HG03378 (cell line): ENCODE measurements around the gene BRSK2.

ENCODE experiments used
- ATAC-seq: cut with Tn5 transposase; IDR thresholded peaks from one replicate; pipeline ENCODE4 v1.9.1; 2021; ENCODE audit warnings: mild to moderate bottlenecking, moderate library complexity; ENCODE audit not compliant: unreplicated experiment

The BRSK2 gene

DNA sequence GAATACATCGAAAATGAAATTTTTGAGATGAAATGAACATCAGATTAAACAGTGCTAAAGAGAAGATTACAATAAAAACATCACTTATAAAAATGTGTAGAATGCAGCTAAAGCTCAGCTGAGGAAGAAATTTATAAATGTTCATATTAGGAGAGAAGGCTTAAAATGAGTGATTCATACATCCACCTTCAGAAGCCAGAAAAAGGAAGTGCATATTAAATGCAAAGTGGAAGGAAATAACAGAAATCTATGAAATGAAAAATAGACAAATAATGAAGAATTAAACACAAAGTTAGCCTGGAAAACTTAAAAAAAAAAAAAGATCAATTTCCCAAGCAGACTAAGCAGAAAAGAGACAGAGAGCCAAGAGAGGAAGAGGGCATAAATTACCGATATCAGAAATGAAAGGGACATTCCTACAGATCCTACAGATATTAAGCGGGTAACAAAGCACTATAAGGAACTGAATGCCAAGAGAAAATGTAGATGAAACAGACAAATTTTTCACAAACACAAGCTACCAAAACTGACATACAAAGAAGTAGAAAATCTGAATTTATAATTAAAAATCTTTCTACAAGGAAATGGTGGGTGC is 104.0 kb downstream of the BRSK2 start:
- ATAC-seq = no peak

DNA sequence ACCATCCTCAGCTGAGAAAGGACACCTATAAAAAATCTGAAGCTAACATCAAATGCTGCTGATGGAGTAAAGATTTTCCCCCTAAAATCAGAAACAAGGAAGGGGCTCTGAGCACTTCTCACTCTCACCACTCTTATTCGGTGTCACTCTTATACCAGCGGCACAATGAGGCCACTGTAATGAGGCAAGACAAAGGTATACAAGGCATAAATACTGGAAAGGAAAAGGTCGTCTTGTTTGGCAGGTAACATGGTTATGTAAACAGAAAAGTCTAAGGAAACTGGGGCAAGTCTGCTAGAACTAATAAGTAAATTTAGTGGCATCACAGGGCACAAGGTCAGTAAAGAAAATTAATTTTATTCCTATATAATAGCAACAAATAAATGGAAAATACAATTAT is 104.9 kb downstream of the BRSK2 start:
- ATAC-seq = no peak

DNA sequence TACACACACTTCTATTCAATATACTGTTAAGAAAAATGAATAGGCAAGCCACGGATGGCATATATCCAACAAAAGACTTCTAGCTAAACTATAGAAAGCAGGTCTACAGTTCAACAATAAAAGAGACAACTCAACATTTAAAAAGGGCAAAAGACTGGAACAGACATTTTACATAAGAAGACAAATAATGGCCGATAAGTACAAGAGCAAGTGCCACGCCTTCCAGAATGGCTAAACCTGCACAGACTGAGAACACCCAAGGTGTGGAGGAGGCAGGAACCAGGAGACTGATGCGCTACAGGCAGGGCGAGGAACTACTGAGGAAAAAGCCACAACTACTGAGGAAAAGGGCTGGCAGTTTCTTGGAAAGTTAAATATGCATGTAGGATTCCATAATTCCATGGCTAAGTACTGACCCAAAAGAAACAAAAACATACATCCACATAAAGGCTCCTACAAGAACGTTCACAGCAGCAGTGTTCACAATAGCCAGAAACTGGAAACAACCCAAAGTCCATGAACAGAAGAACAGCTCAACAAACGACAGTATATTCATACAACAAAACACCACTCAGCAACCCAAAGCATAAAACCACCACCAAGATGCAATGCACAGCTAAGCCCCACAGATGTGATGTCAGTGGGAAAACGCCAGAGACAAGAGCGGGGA is 106.5 kb downstream of the BRSK2 start:
- ATAC-seq = no peak

DNA sequence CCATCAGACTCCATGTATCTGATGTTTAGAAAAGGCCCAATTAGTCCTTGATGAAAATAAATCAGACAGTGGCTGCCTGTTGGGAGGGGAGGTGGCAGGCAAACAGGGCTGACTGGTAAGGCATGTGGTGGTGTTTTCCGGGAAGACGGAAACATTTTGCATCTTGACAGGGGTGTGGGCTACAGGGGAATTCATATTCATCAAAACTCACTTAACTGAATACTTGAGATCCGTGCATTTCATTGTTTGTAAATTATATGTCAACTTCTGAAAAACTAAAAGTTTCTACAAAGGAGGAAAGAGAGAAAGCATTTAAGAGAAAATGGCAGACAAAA is 107.0 kb downstream of the BRSK2 start:
- no peak for ATAC-seq

DNA sequence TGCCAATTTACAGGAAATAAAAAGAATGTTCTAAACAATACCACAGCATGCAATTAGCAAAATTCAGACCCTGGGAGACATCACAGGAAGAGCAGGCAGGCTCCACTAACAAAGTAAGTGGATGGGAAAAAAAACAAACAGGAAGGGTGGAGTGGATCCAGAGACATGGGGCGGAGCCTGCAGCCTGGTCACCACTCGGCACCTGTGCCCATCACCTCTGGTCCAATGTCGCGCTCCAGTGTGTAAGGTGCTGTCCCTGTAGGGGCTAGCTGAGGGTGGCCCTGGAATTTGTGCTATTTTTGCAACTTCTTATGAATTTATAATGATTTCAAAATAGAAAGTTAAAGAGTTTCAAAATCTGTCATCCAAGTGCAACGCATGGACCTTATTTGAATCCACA is 107.9 kb downstream of the BRSK2 start:
- no peak for ATAC-seq

DNA sequence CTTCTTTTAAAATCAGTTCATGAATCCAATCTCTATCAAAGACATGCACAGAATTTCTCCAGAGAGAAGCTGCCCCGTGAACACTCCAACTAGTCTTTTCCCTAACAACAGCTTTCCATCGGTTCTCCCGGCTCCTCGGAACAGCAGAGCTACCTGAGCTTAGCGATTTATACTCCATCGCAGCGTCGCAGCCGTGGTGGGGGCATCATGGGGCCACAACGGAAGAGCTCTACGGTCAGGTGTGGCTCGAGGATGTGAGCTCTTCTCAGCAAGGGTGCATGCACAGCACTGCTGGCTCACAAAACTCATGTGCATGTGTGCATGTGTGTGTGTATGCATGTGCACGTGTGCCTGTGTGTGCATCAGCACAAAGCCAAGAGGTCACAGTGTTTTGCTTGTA is 108.5 kb downstream of the BRSK2 start:
- no peak for ATAC-seq

DNA sequence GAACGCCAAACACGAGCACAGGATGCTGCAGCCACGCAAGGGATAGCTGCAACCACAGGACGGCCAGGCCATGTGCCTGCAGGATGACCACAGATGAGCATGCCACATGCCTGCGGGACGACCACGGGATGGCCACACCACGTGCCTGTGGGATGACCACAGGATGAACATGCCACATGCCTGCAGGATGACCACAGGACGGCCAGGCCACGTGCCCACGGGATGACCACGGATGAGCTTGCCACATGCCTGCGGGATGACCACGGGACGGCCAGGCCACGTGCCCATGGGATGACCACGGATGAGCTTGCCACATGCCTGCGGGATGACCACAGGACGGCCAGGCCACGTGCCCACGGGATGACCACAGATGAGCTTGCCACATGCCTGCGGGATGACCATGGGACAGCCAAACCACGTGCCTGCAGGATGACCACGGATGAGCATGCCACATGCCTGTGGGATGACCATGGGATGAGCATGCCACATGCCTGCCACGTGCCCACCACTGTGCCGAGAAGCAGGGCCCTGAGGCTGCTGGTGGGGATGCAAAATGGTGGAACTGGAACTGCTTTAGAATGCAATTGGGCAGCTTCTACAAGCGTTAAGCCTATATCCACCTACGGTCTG is 109.6 kb downstream of the BRSK2 start:
- ATAC-seq = no peak

DNA sequence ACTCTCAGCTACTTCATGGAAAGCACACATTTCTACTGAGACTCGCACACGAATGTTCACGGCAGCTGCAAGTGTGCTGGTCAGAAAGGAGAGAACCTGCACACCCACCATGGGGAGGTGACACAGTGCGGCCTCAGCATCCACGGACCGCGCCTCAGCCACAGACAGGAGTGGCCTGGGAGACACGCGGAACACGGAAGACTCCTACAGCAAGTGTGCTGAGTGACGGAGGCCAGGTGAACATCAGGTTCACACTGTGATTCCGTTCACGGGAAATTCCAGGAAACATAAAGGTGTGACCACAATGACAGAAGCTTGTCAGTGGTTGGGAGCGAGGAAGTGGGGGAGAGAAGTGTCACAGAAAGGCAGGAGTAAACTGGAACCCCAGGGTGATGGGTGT is 110.2 kb downstream of the BRSK2 start:
- no peak for ATAC-seq

DNA sequence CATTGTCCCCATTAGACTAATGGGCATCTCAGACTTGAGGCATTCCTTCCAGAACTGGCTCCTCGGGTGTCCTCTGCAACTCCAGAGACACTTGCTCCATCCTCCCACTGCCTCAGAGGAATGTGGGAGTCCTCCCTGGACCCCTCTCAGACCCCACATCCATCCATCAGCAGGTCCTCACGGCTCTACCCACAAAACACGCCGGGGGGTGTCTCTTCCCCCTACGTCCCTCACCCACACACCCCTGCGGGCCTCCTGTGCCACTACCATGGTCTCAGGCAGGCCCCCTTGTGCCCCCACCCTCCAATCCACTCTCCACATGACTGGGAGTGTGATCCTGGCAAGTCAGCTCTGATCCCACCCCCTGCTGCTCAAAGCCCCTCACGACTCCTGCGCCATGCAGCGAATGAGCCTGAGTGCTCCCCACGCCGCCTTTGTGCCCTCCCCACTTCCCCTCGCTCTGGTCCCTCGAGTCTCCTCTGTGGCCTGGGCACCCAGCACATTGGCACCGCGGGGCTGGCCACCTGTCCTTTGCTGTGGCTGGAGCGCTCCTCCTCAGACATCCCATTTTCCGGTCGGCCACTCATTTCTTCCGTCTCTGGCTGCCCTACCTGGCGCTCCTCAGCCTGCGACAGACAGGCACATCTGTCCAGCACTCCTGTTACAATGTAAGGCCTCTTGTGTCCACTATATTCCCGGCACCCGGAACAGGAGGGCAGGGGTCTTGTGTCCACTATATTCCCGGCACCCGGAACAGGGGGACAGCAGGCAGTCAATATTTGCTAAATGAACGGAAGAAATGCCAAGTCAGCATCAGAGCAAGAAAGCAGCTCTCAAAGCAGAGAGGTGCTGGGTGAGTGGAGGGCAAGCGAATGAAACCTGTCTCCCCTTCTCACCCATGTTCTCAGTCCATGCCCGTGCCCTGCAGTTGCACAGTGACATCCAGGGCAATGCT is 111.0 kb downstream of the BRSK2 start:
- ATAC-seq = no peak

DNA sequence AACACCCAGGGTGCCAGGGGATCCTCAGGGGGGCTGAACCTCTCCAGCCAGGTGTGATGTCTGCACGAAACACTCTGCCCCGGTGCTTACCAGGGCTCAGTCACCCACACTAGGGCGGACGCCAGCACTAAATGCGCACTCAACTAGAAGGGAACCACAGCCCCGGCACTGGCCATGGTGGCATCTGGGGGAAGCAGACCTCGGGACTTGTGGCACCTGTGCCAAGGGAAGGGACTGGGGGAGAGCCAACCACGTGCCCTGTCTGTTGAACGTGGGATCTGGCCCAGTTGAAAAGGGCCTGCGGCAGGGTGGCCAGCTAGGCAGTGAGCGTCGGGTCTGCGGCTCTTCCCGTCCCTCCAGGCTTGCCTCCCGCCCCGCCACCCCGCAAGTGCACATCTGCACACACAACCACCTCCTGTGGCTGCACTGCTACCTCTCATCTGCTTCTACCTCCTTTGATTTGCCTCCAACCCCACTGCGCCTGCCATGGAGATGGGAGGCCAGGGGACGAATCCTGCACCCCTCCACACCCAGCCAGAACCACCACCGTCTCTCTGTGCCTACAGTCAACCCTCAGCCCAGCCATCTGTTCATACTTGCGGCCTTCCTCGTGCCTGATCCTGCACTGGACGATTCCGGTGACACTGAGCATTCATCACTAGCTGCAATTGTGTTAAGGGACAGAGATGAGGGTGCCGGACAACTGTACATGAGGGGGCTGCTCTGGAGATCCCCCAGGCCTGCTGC is 111.9 kb downstream of the BRSK2 start:
- no peak for ATAC-seq

DNA sequence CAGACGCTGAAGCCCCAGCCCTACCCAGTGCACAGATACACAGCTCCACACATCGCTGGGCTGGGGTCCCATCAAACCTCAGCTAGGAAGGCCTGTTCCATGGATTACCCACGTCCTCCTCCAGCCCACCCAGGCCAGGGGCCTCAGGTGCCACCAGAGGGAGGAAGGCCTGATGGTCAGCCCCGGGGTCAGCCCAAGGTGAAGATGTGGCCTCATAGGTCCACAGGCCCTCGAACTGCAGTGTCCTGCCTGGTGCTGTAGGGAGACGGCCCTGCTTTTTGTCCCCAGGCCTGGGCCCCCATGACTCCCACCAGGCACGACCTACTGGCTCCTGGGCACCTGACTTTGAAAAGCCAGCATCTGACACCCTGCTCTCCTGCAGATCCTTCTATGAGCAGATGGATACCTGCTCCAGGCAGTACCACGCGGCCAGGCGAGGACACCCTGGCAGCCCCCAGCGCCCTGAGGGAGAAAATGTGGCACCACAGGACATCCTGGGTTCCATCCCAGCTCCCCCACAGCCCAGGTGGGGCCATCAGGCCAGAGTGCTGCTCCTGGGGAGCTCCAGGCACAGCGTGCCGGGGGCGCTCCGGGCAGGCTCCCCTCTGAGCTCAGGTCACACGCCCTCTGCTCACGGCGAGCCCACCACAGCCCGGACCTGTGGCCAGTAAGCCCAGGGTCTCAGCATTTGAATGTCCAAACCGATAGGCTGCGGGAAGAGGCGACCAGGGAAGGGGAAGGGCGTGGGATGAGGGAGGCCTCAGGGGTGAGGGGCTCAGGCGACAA is 112.6 kb downstream of the BRSK2 start:
- no peak for ATAC-seq

DNA sequence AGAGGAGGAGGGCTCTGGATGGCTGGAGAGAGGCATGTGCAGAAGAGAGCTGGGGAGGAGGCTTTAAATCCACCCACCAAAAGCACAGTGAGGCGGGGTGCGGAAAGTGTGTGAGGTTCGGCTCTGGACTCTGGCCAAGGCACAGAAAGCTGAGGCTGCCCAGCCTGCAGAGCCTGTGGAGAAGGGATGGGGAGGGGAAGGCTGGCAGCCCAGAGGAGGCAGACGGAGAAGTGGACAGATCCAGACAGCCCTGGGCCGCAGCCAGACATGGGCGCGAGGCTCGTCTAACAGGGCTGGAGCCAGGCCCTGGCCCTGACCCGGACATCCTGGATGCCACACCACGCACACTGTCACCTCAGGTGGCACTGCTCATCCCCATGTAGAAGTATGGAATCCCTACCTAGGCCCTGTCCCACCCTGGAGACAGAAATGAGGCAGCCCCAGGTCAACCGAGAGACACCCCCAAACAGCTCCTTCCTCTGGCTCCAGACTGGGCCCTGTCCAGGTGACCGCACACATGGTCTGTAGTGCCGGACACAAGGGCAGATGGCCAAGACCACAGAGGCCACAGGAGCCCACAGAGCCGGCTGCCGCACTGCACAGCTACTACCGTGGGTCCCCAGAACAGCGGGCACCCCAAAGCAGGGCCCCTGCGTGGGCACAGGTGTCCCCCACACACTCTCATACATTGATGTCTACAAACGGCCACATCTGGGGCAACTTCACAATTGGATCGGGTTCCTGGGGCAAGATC is 113.4 kb downstream of the BRSK2 start:
- ATAC-seq = no peak

DNA sequence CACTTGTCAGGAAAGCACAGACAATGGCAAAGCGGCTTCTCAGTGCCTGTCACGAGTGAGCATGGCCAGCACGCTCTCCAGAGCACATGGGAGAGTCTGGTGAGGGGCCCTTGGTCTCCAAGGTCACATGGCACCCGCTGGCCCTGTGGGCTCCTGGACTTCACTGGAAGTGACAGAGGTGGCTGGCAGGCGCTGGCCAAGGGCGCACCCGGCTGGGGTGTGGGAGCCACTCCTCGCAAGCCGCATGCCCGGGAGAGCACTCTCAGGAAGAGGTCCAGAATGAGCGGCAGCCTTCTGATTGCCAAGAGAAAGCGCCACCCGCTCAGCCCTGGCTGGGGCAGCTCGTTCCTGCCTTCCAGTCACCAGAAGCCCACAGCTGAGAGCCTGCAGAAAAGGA is 114.0 kb downstream of the BRSK2 start:
- ATAC-seq = no peak

DNA sequence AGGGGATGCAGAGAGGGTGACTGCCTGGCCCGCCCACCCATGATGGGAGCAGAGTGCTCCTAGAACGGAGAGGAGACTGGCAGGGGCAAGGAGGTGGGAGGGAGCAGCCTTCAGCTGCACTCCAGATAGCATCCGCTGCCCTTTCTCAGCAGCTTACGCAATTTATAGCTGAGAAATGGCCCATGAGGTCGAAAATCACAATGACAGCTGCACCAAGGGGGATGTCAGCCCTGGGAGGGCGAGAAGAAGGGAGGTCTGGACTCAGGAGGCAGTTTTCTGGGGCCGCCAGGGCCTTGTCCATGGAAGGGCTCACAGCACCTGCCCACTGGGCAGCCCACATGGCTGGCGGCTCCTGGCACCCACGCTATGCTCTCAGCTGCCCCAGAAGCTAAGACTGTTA is 114.4 kb downstream of the BRSK2 start:
- no peak for ATAC-seq

DNA sequence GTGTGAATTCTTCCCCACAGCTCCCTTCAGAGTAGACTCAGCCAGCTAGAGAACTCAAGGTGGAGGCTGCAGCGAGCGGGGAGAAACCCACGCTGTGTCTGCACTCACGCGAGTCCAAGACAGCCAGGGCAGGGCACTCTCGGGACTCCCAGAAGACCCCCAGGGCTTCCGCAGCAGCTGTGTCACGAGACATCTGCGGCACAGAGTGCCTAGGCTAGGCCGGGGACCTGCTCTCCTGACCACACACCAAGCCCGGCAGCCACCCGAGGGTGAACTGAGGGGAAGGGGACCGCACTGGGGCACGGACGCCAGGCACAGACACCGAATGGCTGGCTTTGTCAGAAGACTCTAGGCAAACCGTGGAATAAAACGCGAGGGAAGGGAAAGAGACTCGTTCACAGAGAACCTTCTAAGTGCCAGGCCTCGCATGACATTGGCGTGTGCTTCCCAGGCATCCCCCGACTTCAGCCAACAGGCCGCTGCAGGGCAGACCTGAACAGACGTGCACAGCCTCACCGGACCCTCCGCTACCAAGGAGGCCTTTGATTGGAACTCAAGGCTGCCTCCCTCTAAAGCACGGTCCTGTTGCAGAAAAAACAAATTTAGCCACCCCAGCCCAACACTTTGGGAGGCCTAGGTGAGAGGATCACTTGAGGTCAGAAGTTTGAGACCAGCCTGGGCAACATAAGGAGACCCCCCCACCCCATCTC is 115.0 kb downstream of the BRSK2 start:
- ATAC-seq = no peak

DNA sequence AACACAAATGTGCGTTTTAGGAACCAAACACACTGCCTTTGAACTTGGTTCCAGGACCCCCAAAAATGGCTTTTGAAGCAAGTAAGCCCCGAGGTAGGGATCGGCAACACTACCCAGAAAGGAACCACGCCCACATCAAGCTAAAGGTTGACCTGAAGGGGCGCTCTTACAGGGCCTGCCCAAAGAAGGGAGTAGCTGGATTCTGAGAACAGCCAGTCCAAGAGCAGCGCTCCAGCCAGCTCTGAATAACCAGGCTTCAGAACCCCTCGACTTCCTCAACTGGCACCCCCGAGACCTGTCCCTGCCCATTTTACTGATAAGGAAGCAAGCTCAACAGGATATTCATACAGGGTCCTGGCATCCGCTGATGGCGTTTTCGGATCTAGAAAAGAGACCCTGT is 115.7 kb downstream of the BRSK2 start:
- no peak for ATAC-seq

DNA sequence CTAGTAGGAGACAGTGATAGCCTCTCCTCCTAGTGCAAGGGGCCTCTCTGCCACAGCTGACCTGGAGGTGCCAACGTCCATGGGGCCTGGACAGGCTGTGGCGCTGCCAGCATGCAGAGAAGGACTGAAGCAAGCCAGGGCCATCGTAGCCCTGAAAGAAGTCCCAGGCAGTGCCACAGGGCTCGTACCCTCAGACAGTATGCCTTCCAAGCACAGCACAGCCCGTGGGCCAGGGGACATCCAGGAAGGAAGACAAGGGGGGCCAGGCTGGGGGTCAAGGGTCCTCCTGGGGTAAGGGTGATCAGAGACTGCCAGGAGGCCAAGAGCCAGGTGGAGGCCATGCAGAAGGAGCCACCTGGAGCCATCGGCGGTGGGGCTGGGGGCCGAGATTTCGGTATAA is 117.2 kb downstream of the BRSK2 start:
- no peak for ATAC-seq

DNA sequence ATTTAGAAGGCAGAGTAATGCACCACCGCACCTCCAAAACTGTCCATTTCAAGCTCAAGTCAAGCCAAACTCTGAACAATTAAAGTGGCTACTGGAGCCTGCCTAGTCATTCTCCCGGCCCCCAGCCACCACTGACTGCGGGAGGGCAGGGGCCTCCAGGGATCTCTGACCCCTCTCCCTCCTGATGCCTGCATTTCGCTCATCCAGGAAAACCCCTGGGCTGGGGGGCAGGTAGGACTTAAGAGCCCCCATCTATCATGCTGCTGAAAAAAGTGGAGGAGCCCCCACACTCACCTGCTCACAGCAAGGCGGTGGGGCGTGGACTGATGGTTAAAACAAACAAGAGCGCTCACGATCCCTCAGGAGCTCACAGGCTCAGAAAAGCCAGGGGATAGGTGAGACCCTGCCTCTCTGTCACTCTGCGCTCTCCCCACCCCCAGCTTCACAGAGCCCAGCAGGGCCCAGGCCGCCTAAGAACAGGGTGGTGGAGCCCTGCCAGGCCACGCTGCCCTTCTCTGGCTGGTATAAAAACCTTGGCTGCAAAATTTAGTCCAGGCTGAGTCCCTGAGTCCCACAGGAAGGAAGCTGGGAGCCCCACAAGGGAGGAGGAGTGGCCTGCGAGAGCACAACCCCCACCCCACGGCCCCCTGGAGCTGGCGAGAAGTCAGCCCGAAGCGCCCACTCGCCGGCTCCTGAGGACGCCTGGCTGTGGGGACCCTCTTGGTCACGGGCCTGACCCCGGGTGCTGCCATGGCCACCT is 117.8 kb downstream of the BRSK2 start:
- ATAC-seq = no peak
